ENCODE results near the gene ITGA2.

ITGA2 gene

GRCh38 chr5:53087171-53087570 is 98.0 kb downstream of the ITGA2 start:
- POLR2A ChIA-PET: no interaction called here
- DNase-seq (ENCODE audit: extremely low spot score): no peak
- TF ChIP-seq, protein P1, sequence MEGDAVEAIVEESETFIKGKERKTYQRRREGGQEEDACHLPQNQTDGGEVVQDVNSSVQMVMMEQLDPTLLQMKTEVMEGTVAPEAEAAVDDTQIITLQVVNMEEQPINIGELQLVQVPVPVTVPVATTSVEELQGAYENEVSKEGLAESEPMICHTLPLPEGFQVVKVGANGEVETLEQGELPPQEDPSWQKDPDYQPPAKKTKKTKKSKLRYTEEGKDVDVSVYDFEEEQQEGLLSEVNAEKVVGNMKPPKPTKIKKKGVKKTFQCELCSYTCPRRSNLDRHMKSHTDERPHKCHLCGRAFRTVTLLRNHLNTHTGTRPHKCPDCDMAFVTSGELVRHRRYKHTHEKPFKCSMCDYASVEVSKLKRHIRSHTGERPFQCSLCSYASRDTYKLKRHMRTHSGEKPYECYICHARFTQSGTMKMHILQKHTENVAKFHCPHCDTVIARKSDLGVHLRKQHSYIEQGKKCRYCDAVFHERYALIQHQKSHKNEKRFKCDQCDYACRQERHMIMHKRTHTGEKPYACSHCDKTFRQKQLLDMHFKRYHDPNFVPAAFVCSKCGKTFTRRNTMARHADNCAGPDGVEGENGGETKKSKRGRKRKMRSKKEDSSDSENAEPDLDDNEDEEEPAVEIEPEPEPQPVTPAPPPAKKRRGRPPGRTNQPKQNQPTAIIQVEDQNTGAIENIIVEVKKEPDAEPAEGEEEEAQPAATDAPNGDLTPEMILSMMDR (IDR thresholded peaks at IDR 0.05; ENCODE audit: control extremely low read depth, extremely low read depth, low read depth, missing control alignments): no peak
- CTCF ChIA-PET: interaction anchor here (1.0 to 4.3 kb wide), 4 partner anchors 12 to 139 kb away, joined by 3 to 32 read pairs (median 14); no protein-coding TSS in a partner anchor

- ChIA-PET CTCF (interaction anchor here (1.0 to 4.3 kb wide), 4 partner anchors 11 to 139 kb away, joined by 3 to 32 read pairs (median 14); no protein-coding TSS in a partner anchor), POLR2A (no interaction called here)
- TF ChIP-seq, protein P1 (IDR thresholded peaks at IDR 0.05; ENCODE audit: control extremely low read depth, extremely low read depth, low read depth, missing control alignments): no peak
- no peak for DNase-seq (ENCODE audit: extremely low spot score)
Measured at GRCh38 chr5:53087621-53088121, 98.5 kb downstream of the ITGA2 start.

GRCh38 chr5:53089481-53089991 is 100.4 kb downstream of the ITGA2 start:
- TF ChIP-seq, protein P1 (IDR thresholded peaks at IDR 0.05; ENCODE audit: control extremely low read depth, extremely low read depth, low read depth, missing control alignments): no peak
- CTCF ChIA-PET: interaction anchor here (1.0 to 4.3 kb wide), 9 partner anchors 9 to 296 kb away, joined by 3 to 32 read pairs (median 3); partner anchors contain the start of gene MOCS2
- DNase-seq (ENCODE audit: extremely low spot score): peak; percentile 22
- POLR2A ChIA-PET: no interaction called here

GRCh38 chr5:53090229-53090628 is 101.1 kb downstream of the ITGA2 start:
- no peak for DNase-seq (ENCODE audit: extremely low spot score)
- TF ChIP-seq, protein P1 (IDR thresholded peaks at IDR 0.05; ENCODE audit: control extremely low read depth, extremely low read depth, low read depth, missing control alignments): no peak
- ChIA-PET CTCF (interaction anchor here (1.3 to 4.3 kb wide), 5 partner anchors 9 to 142 kb away, joined by 3 to 32 read pairs (median 3); partner anchors contain the start of gene MOCS2), POLR2A (no interaction called here)

- ChIA-PET POLR2A (no interaction called here), CTCF (interaction anchor here (1.4 to 3.8 kb wide), 3 partner anchors 9 to 142 kb away, joined by 3 to 46 read pairs (median 4); no protein-coding TSS in a partner anchor)
- TF ChIP-seq, protein P1 (IDR thresholded peaks at IDR 0.05; ENCODE audit: control extremely low read depth, extremely low read depth, low read depth, missing control alignments): no peak
- no peak for DNase-seq (ENCODE audit: extremely low spot score)
Measured at GRCh38 chr5:53091289-53091688, 102.1 kb downstream of the ITGA2 start.

DNA sequence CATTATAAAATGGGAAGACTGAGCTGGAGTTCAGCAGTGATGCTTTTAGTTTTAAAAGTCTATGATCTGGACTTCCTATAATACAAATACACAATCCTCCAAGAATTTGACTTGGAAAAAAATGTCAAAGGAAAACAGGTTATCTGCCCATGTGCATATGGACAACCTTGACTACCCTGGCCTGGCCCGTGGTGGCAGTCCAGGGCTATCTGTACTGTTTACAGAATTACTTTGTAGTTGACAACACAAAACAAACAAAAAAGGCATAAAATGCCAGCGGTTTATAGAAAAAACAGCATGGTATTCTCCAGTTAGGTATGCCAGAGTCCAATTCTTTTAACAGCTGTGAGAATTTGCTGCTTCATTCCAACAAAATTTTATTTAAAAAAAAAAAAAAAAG is 103.1 kb downstream of the ITGA2 start:
- ChIA-PET POLR2A (no interaction called here), CTCF (interaction anchor here (1.1 to 3.8 kb wide), 7 partner anchors 9 to 175 kb away, joined by 3 to 46 read pairs (median 3); partner anchors contain the start of gene MOCS2)
- TF ChIP-seq, protein P1 (IDR thresholded peaks at IDR 0.05; ENCODE audit: control extremely low read depth, extremely low read depth, low read depth, missing control alignments): no peak
- DNase-seq (ENCODE audit: extremely low spot score): no peak
